ENCODE results near the gene SLC6A13. TPM values are rescaled to one million over a fixed set of nuclear protein-coding genes. Genes with fewer than 3 reads are reported as not detected.
"Not testable (repeated sequence)": the region's sequence is repeated elsewhere in the genome, so short reads cannot be mapped to it uniquely, and the experiment has no call there.

SLC6A13 gene
- polyA plus RNA-seq, 1 donor from 2014 or later = 1.4 TPM

GRCh38 chr12:298059-298458 is 35.4 kb upstream of the SLC6A13 start:
- not testable (repeated sequence) for H2AFZ ChIP-seq (ENCODE audit: low read depth, low read length); H3K9me2 ChIP-seq (ENCODE audit: insufficient read depth, low read length); H3F3A ChIP-seq (ENCODE audit: insufficient read depth, low read length, poor library complexity, severe bottlenecking); H3K79me2 ChIP-seq (replicated peaks; ENCODE audit: insufficient read depth, low read length); H3K4me3 ChIP-seq (ENCODE audit: low read length); H4K20me1 ChIP-seq (ENCODE audit: insufficient read depth); H3K9me3 ChIP-seq (ENCODE audit: low read length); H3K27ac ChIP-seq (ENCODE audit: low read length); H3K9ac ChIP-seq (ENCODE audit: low read length); H3K27me3 ChIP-seq (ENCODE audit: insufficient read depth, low read depth, low read length); H3K4me2 ChIP-seq (ENCODE audit: low read length)
- H3K36me3 ChIP-seq (ENCODE audit: insufficient read depth, low read length) = peaks cover 21% of the 10 kb centered on the region

- Histone ChIP-seq H3K36me3 (ENCODE audit: insufficient read depth, low read length) (peaks cover 36% of the 10 kb centered on the region), H3K9me2 (ENCODE audit: insufficient read depth, low read length) (no peaks in the 10 kb centered on the region), H3K4me3 (ENCODE audit: low read length) (no peak overlapping the region), H3F3A (ENCODE audit: insufficient read depth, low read length, poor library complexity, severe bottlenecking) (no peaks in the 10 kb centered on the region), H3K27ac (ENCODE audit: low read length) (no peak overlapping the region), H3K4me2 (ENCODE audit: low read length) (no peak overlapping the region), H3K27me3 (ENCODE audit: insufficient read depth, low read depth, low read length) (no peaks in the 10 kb centered on the region), H3K79me2 (replicated peaks; ENCODE audit: insufficient read depth, low read length) (no peaks in the 10 kb centered on the region), H4K20me1 (ENCODE audit: insufficient read depth) (no peaks in the 10 kb centered on the region), H2AFZ (ENCODE audit: low read depth, low read length) (no peak overlapping the region), H3K9ac (ENCODE audit: low read length) (no peak overlapping the region), H3K9me3 (ENCODE audit: low read length) (no peaks in the 10 kb centered on the region)
- TF ChIP-seq EZH2 (IDR thresholded peaks at IDR 0.05; ENCODE audit: borderline replicate concordance, insufficient read depth, low read length, poor library complexity, severe bottlenecking) (no peak), REST (IDR thresholded peaks at IDR 0.05; ENCODE audit: borderline replicate concordance) (no peak), POLR2AphosphoS5 (IDR thresholded peaks at IDR 0.05) (no peak), MXI1 (conservative IDR thresholded peaks at IDR 0.05; ENCODE audit: poor library complexity, severe bottlenecking) (no peak), SMC3 (conservative IDR thresholded peaks at IDR 0.05; ENCODE audit: poor library complexity) (no peak), EP300 (conservative IDR thresholded peaks at IDR 0.05; ENCODE audit: poor library complexity, severe bottlenecking) (no peak), TAF1 (IDR thresholded peaks at IDR 0.05; ENCODE audit: low read depth) (no peak), CTCF (IDR thresholded peaks at IDR 0.05; ENCODE audit: poor library complexity, severe bottlenecking) (no peak), RAD21 (conservative IDR thresholded peaks at IDR 0.05) (no peak)
Measured at GRCh38 chr12:295132-295531, 32.5 kb upstream of the SLC6A13 start.

GRCh38 chr12:293199-293598 is 30.6 kb upstream of the SLC6A13 start:
- Histone ChIP-seq H3K79me2 (replicated peaks; ENCODE audit: insufficient read depth, low read length) (no peaks in the 10 kb centered on the region), H3K4me3 (ENCODE audit: low read length) (no peak overlapping the region), H3K9me2 (ENCODE audit: insufficient read depth, low read length) (no peaks in the 10 kb centered on the region), H3K36me3 (ENCODE audit: insufficient read depth, low read length) (peaks cover 36% of the 10 kb centered on the region), H3F3A (ENCODE audit: insufficient read depth, low read length, poor library complexity, severe bottlenecking) (no peaks in the 10 kb centered on the region), H2AFZ (ENCODE audit: low read depth, low read length) (no peak overlapping the region), H3K4me2 (ENCODE audit: low read length) (no peak overlapping the region), H3K27ac (ENCODE audit: low read length) (no peak overlapping the region), H3K9ac (ENCODE audit: low read length) (no peak overlapping the region), H4K20me1 (ENCODE audit: insufficient read depth) (no peaks in the 10 kb centered on the region), H3K9me3 (ENCODE audit: low read length) (no peaks in the 10 kb centered on the region), H3K27me3 (ENCODE audit: insufficient read depth, low read depth, low read length) (no peaks in the 10 kb centered on the region)
- TF ChIP-seq EP300 (conservative IDR thresholded peaks at IDR 0.05; ENCODE audit: poor library complexity, severe bottlenecking) = no peak
- no peak for TF ChIP-seq REST (IDR thresholded peaks at IDR 0.05; ENCODE audit: borderline replicate concordance)
- no peak for TF ChIP-seq EZH2 (IDR thresholded peaks at IDR 0.05; ENCODE audit: borderline replicate concordance, insufficient read depth, low read length, poor library complexity, severe bottlenecking)

Measured in neural cell (in vitro differentiated cells).